ENCODE results near the gene DNAAF6.

DNAAF6 gene

DNA sequence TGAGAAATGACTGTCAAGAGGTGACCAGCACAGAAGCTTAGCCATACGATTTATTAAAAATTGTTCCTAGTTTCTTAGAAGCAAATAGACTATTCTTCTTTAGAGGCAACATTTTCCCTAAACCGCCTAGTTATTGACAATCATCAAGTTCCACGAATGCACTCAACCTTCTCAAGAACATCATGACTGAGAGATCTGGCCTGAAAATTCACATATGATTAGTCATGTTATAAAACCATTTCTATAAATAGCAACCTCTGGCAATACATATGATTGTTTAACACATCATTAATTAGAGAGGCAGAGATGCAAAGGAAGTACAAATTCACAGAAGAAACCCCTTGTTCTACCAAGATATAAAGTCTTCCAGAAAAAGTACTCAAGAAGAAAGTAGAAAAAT lies 6.9 kb upstream of the DNAAF6 start:
- Histone ChIP-seq H3K9me2 (replicated peaks; ENCODE audit: low read depth, low read length) (no peaks in the 10 kb centered on the region), H4K20me1 (ENCODE audit: insufficient read depth, low read length, poor library complexity, severe bottlenecking) (no peaks in the 10 kb centered on the region), H3F3A (ENCODE audit: low read depth) (no peaks in the 10 kb centered on the region), H3K27me3 (ENCODE audit: insufficient read depth, low read length, poor library complexity, severe bottlenecking) (no peaks in the 10 kb centered on the region), H3K4me2 (ENCODE audit: low read depth, low read length, poor library complexity, severe bottlenecking) (no peak overlapping the region), H3K79me2 (ENCODE audit: insufficient read depth, low read length) (no peaks in the 10 kb centered on the region), H3K36me3 (ENCODE audit: insufficient read depth, low read length) (no peaks in the 10 kb centered on the region), H3K9ac (ENCODE audit: low read depth, low read length, poor library complexity, severe bottlenecking) (no peak overlapping the region), H3K4me1 (ENCODE audit: insufficient read depth, low read length, poor library complexity, severe bottlenecking) (no peaks in the 10 kb centered on the region), H3K4me3 (ENCODE audit: low read length, poor library complexity, severe bottlenecking) (no peak overlapping the region), H3K9me3 (ENCODE audit: insufficient read depth, low read depth, low read length) (no peaks in the 10 kb centered on the region), H2AFZ (ENCODE audit: low read length) (no peak overlapping the region)
- TF ChIP-seq EZH2phosphoT487 (IDR thresholded peaks at IDR 0.05; ENCODE audit: borderline replicate concordance) (no peak), CTCF (conservative IDR thresholded peaks at IDR 0.05; ENCODE audit: low read length) (no peak)

GRCh38 chrX:107204068-107204605 lies 2.3 kb upstream of the DNAAF6 start:
- Histone ChIP-seq H2AFZ (ENCODE audit: low read length) (no peak overlapping the region), H3K9ac (ENCODE audit: low read depth, low read length, poor library complexity, severe bottlenecking) (no peak overlapping the region), H3K9me3 (ENCODE audit: insufficient read depth, low read depth, low read length) (no peaks in the 10 kb centered on the region)

GRCh38 chrX:107206697-107207065 lies 270 bp downstream of the DNAAF6 start:
- no peak overlapping the region for H2AFZ ChIP-seq (ENCODE audit: low read length)
- H3K27me3 ChIP-seq (ENCODE audit: insufficient read depth, low read length, poor library complexity, severe bottlenecking): no peaks in the 10 kb centered on the region
- H3K79me2 ChIP-seq (ENCODE audit: insufficient read depth, low read length): no peaks in the 10 kb centered on the region
- no peaks in the 10 kb centered on the region for H3K9me2 ChIP-seq (replicated peaks; ENCODE audit: low read depth, low read length)
- no peak overlapping the region for H3K9ac ChIP-seq (ENCODE audit: low read depth, low read length, poor library complexity, severe bottlenecking)
- no peak overlapping the region for H3K4me2 ChIP-seq (ENCODE audit: low read depth, low read length, poor library complexity, severe bottlenecking)
- H3K4me3 ChIP-seq (ENCODE audit: low read length, poor library complexity, severe bottlenecking): no peak overlapping the region
- H3K36me3 ChIP-seq (ENCODE audit: insufficient read depth, low read length): no peaks in the 10 kb centered on the region
- no peak for TF ChIP-seq EZH2phosphoT487 (IDR thresholded peaks at IDR 0.05; ENCODE audit: borderline replicate concordance)
- no peak for TF ChIP-seq CTCF (conservative IDR thresholded peaks at IDR 0.05; ENCODE audit: low read length)
- H3F3A ChIP-seq (ENCODE audit: low read depth): no peaks in the 10 kb centered on the region
- no peaks in the 10 kb centered on the region for H3K9me3 ChIP-seq (ENCODE audit: insufficient read depth, low read depth, low read length)
- H3K4me1 ChIP-seq (ENCODE audit: insufficient read depth, low read length, poor library complexity, severe bottlenecking): no peaks in the 10 kb centered on the region
- no peaks in the 10 kb centered on the region for H4K20me1 ChIP-seq (ENCODE audit: insufficient read depth, low read length, poor library complexity, severe bottlenecking)

More at GRCh38 chrX:107204068-107204605, 2.3 kb upstream of the DNAAF6 start:
- Histone ChIP-seq H3K27me3 (ENCODE audit: insufficient read depth, low read length, poor library complexity, severe bottlenecking) (no peaks in the 10 kb centered on the region), H3K4me1 (ENCODE audit: insufficient read depth, low read length, poor library complexity, severe bottlenecking) (no peaks in the 10 kb centered on the region), H3K79me2 (ENCODE audit: insufficient read depth, low read length) (no peaks in the 10 kb centered on the region), H3K4me2 (ENCODE audit: low read depth, low read length, poor library complexity, severe bottlenecking) (no peak overlapping the region), H3K4me3 (ENCODE audit: low read length, poor library complexity, severe bottlenecking) (no peak overlapping the region), H4K20me1 (ENCODE audit: insufficient read depth, low read length, poor library complexity, severe bottlenecking) (no peaks in the 10 kb centered on the region), H3F3A (ENCODE audit: low read depth) (no peaks in the 10 kb centered on the region), H3K9me2 (replicated peaks; ENCODE audit: low read depth, low read length) (no peaks in the 10 kb centered on the region), H3K36me3 (ENCODE audit: insufficient read depth, low read length) (no peaks in the 10 kb centered on the region)
- TF ChIP-seq CTCF (conservative IDR thresholded peaks at IDR 0.05; ENCODE audit: low read length) (no peak), EZH2phosphoT487 (IDR thresholded peaks at IDR 0.05; ENCODE audit: borderline replicate concordance) (no peak)

Data from Loucy (cell line).